ENCODE data around the gene UBA52. TPM values are rescaled to one million over a fixed set of nuclear protein-coding genes. Genes with fewer than 3 reads are reported as not detected.
"Not testable (repeated sequence)": the region's sequence is repeated elsewhere in the genome, so short reads cannot be mapped to it uniquely, and the experiment has no call there.

UBA52 gene
- total RNA-seq: 733 and 1,015 TPM in 2 replicates

DNA sequence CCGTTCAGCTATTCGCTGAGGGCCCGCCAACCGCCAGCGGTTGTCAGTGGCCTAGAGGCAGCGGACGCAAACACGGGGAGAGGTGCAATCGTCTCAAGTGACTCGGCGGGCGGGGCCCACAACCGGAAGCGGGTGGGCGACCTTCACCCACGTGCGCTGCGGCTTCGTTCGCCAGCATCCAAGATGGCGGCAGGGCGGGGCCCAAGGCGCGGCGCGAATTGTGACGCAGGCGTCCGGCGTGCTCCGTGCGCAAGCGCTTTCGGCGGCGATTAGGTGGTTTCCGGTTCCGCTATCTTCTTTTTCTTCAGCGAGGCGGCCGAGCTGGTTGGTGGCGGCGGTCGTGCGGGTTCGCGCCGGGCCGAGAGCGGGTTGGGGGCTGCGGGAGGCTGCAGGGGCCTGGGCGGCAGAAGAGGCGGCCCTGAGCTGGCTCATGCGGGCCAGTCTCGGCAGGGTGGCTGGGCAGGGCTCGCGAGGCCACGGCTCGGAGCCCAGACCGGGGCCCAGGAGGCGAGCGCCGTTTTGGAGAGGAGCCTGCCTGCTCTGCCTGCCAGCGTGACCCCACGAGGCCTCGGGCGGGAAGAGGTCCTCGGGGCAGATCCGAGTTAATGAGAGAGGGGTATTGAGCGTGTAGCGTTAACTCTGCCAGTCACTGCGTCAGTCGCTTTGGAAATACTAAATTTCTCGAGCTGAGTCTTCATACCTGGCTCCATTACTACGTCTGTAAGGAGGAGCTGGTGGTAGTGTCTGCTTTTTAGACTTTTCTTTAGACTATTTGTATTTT, at the start of gene UBA52:
Gene UBA52 (plus strand): TSS at position 294 of the 781 bp plus-strand sequence. CDS start 1,444 bp downstream, outside the sequence.
- peak; percentile 88 to 98 for DNase-seq (ENCODE audit: low read depth in 2 of 2)

- peak; percentile 99 to 100 for DNase-seq (ENCODE audit: low read depth in 2 of 2)
These were observed 49.4 kb upstream of the UBA52 start for GRCh38 chr19:18522124-18522861.

DNA sequence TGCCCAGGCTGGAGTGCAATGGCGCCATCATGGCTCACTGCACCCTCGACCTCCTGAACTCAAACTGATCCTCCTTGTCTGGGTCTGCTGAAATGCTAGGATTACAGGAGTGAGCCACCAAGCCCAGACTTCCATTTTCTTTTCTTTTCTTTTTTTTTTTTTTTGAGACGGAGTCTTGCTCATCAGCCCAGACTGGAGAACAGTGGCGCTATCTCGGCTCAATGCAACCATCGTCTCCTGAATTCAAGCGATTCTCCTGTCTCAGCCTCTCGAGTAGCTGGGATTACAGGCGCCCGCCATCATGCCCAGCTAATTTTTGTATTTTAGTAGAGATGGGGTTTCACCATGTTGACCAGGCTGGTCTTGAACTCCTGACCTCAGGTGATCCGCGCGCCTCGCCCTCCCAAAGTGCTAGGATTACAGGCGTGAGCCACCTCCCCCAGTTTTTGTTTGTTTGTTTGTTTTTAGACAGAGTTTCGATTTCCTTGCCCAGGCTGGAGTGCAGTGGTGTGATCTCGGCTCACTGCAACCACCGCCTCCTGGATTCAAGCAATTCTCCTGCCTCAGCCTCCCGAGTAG, 48.7 kb upstream of the UBA52 start:
- not testable (repeated sequence) for DNase-seq (ENCODE audit: low read depth in 2 of 2)

DNA sequence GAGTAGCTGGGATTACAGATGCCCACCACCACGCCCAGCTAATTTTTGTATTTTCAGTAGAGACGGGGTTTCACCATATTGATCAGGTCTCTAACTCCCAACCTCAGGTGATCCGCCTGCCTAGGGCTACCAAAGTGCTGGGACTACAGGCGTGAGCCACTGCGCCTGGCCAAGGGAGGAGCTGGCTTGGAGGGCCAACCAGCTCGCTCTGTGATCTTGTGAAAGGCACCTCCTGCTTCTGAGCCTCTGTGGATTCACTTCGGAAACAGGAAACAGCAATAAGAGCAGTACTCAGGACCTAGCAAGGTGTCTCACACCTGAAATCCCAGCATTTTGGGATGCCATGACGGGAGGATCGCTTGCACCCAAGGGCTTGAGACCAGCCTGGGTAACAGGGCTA, 47.8 kb upstream of the UBA52 start:
- DNase-seq (ENCODE audit: low read depth in 2 of 2): no peak

- DNase-seq (ENCODE audit: low read depth in 2 of 2): no peak
These were observed 45.3 kb upstream of the UBA52 start for GRCh38 chr19:18526316-18526715.

DNA sequence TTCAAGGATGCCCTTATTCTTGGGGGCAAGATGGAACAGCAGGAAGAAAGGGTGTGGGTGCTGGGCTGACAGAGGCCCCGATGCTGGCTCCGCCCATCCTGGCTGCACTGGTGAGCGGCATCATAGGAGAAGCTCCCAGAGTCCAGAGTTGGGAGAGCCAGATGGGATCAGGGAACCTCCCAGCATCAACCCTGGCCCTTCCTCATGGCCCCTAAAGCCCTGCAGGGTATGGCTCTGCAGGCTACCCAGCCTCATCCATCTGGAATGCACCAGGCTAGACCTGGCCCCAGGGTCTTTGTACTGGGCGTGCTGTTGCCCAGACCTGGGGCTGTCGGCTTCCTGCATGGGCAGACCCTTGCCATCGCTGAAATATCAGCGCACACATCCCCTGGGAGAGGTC, 41.9 kb upstream of the UBA52 start:
- no peak for DNase-seq (ENCODE audit: low read depth in 2 of 2)

GRCh38 chr19:18531485-18531884, 40.2 kb upstream of the UBA52 start:
- no peak for DNase-seq (ENCODE audit: low read depth in 2 of 2)

- no peak for DNase-seq (ENCODE audit: low read depth in 2 of 2)
These were observed 39.3 kb upstream of the UBA52 start for GRCh38 chr19:18532168-18532890.

DNA sequence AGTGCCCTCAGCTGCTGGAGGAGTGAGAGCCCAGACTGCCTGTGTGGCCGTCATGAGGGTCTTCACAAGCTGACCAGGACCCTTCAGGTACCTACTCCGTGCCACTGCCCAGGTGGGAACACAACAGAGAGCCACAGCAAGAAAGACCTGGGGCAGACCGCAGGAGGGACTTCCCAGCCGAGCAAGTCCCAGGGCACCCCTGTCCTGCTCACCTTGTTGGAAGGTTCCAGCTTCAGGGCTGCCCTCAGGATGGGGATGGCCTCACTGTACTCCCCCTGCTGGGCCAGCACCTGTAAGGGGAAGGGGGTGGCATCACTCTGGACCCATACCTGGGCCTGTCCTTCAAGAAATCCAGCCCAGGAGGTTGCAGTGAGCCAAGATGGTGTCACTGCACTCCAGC, 38.6 kb upstream of the UBA52 start:
- DNase-seq (ENCODE audit: low read depth in 2 of 2): no peak

DNA sequence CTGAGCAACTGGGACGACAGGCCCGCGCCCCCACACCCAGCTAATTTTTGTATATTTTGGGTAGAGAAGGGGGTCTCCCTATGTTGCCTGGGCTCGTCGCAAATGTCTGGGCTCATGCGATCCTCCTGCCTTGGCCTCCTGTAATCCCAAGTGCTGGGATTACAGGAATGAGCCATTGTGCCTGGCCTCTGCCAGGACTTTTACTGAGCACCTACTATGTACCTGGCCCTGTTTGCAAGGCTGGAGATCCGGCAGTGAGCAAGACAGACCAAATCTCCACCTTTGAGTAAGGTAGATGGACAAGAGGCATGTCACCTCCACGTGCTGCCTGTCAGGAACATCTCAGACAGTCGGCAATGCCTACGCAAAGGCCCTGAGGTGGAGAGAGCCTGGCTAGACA, 35.2 kb upstream of the UBA52 start:
- no peak for DNase-seq (ENCODE audit: low read depth in 2 of 2)

DNA sequence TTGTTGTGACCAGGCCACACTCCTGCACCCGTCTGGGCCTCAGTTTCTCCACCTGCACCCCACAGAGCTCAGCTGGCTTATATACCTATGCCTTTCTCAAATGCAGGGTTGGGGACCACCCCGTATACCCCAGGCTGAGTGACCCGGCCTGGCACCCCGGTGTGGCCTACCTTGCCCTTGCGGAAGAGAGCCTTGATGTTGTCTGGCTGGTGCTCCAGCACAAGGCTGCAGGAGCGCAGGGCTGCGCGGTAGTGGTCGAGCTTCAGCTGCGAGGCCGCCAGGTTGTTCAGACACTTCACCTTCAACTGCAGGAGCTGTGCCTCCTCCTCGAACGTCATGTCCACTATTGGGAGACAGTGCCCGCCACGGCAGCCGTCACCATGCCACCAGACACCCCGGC, 34.2 kb upstream of the UBA52 start:
- no peak for DNase-seq (ENCODE audit: low read depth in 2 of 2)

DNA sequence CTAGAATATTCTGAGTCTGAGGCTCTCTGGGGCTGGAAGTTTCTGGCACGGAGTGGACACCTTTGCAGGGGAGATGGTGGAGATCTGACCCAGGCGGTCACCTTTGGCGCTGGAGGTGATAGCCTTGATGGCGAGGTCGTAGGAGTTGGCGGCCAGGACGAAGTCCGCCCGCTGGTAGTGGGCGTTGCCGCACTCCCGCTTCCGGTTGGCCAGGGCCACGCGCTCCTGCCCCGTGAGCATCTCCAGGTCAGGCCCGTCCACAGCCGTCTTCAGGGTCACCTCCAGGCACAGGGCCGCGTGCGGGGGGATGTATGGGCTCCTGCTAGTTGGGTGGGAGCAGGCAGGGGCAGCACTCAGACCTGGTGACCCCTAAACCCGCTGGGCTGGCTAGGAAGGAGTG, 33.5 kb upstream of the UBA52 start:
- no peak for DNase-seq (ENCODE audit: low read depth in 2 of 2)

DNA sequence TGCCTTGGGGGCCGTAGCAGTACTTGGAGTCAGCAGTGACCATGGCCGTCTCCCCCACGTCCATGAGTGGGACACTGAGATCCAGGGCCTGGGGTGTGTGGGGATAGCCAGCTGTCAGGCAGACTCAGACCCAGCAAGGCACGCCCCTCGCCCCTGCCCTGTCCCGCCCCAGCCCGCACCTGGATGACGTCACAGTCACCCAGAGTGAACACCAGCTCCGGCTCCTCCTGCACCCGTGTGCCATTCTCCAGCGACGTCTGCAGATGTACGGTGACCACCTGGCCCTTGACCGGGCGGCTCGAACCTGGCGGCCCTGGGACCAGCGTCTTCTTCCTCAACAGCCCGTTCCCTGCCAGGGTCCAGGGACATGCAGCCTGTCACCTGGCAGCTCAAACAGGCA, 32.3 kb upstream of the UBA52 start:
- DNase-seq (ENCODE audit: low read depth in 2 of 2): no peak

DNA sequence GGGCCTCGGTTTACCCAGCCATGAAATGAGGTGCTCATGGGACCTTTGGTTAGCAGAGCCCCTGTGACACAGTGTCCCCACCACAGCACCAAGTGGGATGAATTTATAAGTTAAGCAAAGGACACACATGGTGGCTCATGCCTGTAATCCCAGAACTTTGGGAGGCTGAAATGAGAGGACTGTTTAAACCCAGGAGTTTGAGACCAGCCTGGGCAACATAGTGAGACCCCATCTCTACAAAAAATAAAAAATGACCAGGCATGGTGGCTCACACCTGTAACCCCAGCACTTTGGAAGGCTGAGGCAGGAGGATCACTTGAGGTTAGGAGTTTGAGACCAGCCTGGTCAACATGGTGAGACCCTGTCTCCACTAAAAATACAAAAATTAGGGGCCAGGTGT, 31.5 kb upstream of the UBA52 start:
- not testable (repeated sequence) for DNase-seq (ENCODE audit: low read depth in 2 of 2)

DNA sequence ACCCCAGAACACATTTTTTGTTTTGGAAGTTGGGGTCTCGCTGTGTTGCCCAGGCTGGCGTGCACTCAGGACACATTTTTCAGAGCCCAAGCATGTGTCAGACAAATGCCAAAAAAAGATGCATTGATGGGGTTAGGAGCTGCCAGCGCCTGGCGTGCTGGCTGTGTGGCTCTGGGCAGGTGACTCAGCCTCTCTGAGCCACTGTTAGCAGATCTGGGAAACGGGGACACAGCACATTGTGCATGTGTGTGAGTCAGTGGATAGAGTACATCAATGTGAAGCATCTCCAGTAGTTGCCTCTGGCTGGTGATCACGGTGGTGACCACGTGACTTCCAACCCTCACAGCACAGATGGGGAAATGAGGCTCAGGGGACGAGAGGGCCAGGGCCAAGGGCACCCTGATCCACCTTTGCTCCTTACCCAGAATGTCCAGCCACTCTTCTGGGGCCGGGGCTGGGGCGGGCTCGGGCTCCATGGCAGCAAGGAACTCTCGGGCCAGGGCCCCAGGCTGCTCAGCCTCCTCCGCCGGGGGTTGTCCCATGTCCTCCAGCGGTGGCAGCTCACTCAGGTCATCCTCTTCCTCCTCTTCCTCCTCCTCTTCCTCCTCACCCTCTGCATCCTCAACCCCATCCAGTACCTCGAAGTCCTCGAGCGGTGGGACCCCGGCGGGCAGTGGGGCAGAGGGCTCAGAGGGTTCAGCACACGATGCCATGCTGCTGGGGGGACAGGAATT, 30.2 kb upstream of the UBA52 start:
- no peak for DNase-seq (ENCODE audit: low read depth in 2 of 2)

- DNase-seq (ENCODE audit: low read depth in 2 of 2): no peak
These were observed 29.4 kb upstream of the UBA52 start for GRCh38 chr19:18541992-18542940.

DNA sequence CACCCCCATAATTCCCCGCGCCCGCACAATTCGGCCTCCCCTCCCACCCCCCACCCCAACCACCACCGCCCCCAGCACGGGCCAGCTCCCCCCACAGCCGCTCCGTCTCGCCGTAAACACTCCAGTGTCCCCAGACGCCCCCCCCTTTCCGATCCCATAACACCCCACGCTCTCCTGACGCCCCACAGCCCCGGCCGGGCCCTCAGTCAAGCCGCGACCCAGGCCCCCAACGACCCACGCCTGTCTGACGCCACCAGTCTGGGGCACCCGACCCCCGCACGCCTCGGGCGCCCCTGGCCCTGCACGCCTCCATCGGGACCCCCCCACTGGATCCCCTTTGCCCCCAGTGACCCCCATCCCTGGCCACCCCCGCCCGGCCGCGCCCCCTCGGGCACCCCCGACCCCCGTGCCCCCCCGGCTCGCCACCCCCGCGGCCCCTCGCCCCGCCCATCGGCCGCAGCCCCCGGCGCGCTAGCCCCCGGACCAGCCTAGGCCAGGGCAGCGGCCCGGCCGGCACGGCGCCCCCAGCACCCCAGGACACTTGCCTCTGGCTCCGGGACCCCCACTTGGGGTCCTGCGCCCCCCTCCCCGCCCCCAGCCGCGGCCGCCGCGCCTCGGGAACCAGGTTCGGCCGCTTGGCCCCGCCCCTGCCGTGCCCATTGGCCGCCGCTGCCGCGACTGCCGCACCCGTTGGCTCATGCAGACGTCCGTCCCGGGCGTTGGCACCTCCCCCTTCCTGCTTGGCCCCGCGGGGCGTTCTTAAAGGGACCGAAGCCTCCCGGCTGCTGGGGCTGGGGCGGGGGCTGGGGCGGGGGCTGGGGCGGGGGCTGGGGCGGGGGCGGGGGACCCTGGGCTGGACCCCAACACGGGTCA, 28.5 kb upstream of the UBA52 start, which contains the start of gene FKBP8:
Gene FKBP8 (minus strand): TSS at position 633 of the 873 bp plus-strand sequence. CDS start 1,603 bp downstream, outside the sequence.
- peak; percentile 69 to 89 for DNase-seq (ENCODE audit: low read depth in 2 of 2)

DNA sequence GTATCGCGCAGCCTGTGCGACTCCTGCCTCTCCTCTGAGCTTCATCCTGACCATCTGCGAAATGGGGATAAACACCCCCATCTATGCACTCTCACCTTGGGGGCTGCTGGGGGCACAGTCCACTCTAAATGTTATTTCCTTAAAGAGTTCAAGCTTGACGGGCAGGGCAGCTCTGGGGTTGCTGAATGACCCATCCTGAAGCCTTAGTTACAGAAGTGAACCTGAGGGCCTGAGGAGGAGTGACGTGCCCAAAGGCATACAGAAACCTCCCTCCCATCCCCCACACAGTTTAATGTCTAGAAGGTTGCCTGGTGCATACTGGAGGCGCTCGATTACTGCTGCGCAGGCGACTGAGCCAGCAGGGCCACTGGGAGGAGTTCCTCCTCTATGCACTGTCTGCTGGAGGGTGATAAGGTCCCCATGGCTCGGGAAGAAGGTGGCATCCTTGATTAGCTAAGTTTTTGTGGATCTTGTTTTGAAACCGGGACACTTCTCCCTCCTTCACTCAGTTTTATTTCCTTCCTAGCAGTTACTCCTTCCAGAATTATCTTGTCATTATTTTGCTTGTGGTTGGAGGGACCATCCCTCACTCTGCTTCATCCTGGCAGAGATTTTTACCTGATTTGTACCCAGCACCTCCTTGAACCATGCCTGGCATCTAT, 27.7 kb upstream of the UBA52 start:
- peak in 1 of 2 donors; percentile 34 for DNase-seq (ENCODE audit: low read depth in 2 of 2)

All from dermis microvascular lymphatic vessel endothelial cell (primary cell).